GM15510 (cell line): ENCODE data around the gene ABLIM2.

ENCODE experiments used
- POLR2A ChIP-seq: IDR thresholded peaks from 3 replicates; pipeline ENCODE4 v1.6.1; 2011; ENCODE audit warnings: borderline replicate concordance; ENCODE audit not compliant: insufficient read length; ENCODE audit errors: extremely low read depth

Gene ABLIM2

GRCh38 chr4:8148785-8149435 lies 9.7 kb downstream of the ABLIM2 start:
- TF ChIP-seq POLR2A, result no peak

GRCh38 chr4:8148159-8148558 lies 10.5 kb downstream of the ABLIM2 start:
- no peak for TF ChIP-seq POLR2A

- no peak for TF ChIP-seq POLR2A
Measured at GRCh38 chr4:8147231-8147970, 11.2 kb downstream of the ABLIM2 start.

GRCh38 chr4:8146157-8146556 lies 12.5 kb downstream of the ABLIM2 start:
- TF ChIP-seq POLR2A, result no peak

GRCh38 chr4:8144359-8144758 lies 14.3 kb downstream of the ABLIM2 start:
- TF ChIP-seq POLR2A, result no peak

- no peak for TF ChIP-seq POLR2A
Measured at GRCh38 chr4:8143392-8144140, 15.0 kb downstream of the ABLIM2 start.

GRCh38 chr4:8142556-8142955 lies 16.1 kb downstream of the ABLIM2 start:
- no peak for TF ChIP-seq POLR2A

GRCh38 chr4:8141935-8142334 lies 16.7 kb downstream of the ABLIM2 start:
- TF ChIP-seq POLR2A, result no peak

- no peak for TF ChIP-seq POLR2A
Measured at GRCh38 chr4:8140915-8141314, 17.7 kb downstream of the ABLIM2 start.

GRCh38 chr4:8136972-8137710 lies 21.5 kb downstream of the ABLIM2 start:
- TF ChIP-seq POLR2A, result no peak

- TF ChIP-seq POLR2A, result no peak
Measured at GRCh38 chr4:8136529-8136928, 22.1 kb downstream of the ABLIM2 start.

GRCh38 chr4:8135666-8136065 lies 22.9 kb downstream of the ABLIM2 start:
- no peak for TF ChIP-seq POLR2A

GRCh38 chr4:8133897-8134563 lies 24.6 kb downstream of the ABLIM2 start:
- TF ChIP-seq POLR2A, result no peak

- no peak for TF ChIP-seq POLR2A
Measured at GRCh38 chr4:8132947-8133705, 25.5 kb downstream of the ABLIM2 start.
